Measurements from ENCODE around the gene CATSPER3. TPM values are rescaled to one million over a fixed set of nuclear protein-coding genes. Genes with fewer than 3 reads are reported as not detected.
A peak's percentile ranks its signal among the peaks of the same experiment; 100 is the strongest.

Gene CATSPER3
- total RNA-seq, 2 donors from 2014 or later: 0.52 TPM; not detected in 1

DNA sequence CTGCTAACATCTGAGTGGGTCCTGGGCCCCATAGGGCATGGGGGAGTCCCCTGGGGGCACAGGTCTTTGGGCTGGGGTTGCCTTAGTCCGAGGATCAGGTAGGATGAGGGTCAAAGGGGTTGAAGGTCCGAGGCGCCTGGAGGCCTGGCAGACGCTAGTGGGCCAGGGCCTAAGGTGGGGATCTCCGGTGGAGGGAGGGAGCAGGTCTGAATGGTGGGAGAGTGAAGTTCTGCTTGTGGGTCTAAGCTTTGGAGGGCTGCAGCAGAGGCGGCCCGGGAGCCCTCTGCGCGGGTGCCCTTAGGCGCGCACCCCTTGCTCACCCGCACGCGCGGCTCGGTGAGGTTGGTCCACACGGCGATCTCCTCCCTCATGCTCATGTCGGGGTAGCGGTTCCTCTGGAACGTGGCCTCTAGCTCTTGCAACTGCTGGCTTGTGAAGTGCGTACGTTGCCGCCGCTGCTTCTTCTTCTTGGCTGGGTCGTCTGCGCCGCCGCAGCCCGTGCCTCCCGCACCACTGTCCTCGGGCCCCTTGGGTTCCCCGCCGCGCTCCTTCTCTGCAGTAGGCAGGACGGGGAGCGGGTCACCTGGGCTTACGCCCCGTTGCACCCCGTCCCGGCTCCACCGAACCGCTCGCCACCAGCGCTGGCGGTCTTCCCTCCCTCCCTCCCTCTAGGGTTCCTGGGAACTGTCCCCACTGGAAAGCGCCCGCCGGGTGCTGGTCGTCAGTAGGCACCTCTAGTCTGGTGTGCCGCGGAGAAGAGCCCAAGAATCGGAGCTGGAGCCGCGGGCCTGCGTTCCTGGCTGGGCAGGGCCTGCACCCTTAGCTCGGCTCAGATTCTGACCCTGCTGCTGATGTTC is 63.5 kb downstream of the CATSPER3 start:
- Histone ChIP-seq H3K4me3 (peak overlapping the region in 1 of 2 donors; percentile 1), H3K27ac (no peak overlapping the region)

DNA sequence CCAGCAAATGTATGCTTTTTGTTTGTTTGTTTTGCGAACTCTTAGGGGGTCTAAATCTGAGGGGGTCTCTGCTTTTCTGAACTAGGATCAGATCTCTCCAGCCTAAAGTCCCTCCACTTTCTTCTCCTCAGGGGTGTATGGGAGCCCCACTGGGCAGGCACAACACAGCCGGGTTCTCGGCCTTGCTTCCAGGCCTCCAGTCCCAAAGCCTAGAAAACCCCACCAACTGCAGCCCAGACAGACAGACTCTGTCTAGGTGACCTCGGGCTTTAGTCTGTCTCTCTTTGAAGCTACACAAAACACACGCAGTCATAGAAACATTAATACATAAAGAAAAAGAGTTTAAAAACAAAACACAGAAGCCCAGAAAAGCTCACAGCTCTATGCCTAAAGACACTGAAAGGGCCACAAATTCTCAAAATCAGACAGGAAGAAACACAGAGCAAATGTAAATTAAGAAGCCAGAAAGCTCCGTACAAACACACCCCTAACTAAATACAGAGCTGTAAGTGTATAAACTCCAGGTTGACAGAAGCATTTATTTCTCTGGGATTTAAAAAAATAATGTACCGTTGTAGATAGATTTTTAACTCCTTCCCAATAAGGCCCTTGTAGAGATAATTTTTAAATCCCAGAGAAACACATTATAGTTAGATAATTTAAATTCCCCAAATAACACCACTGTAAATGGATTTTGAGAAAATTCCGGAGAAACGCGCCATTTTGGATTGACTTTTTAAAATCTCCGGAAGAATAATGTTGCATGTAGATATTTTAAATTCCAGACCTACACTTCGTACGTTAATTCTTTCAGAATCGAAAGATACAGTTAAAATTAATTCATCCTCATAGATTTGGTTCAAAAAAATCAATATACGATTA is 64.3 kb downstream of the CATSPER3 start:
- Histone ChIP-seq H3K4me1 (peaks cover 47% of the 10 kb centered on the region), H3K27me3 (peaks cover 0 to 66% of the 10 kb centered on the region in 2 donors), H3K9me3 (no peaks in the 10 kb centered on the region), H3K27ac (no peak overlapping the region), H3K4me3 (no peak overlapping the region), H3K36me3 (replicated peaks in 1 of 2; ENCODE audit: insufficient read depth in 1 of 2, low read depth in 2 of 2) (no peaks in the 10 kb centered on the region)
- 22 to 31% methylated on average over 15 of the region's 15 CpGs for WGBS, 2 donors
- ATAC-seq (no peak), DNase-seq (no peak)
- intact Hi-C loops (cut with DNase I): no loop called here
- TF ChIP-seq POLR2A (IDR thresholded peaks at IDR 0.05): no peak
- TF ChIP-seq, protein P1, sequence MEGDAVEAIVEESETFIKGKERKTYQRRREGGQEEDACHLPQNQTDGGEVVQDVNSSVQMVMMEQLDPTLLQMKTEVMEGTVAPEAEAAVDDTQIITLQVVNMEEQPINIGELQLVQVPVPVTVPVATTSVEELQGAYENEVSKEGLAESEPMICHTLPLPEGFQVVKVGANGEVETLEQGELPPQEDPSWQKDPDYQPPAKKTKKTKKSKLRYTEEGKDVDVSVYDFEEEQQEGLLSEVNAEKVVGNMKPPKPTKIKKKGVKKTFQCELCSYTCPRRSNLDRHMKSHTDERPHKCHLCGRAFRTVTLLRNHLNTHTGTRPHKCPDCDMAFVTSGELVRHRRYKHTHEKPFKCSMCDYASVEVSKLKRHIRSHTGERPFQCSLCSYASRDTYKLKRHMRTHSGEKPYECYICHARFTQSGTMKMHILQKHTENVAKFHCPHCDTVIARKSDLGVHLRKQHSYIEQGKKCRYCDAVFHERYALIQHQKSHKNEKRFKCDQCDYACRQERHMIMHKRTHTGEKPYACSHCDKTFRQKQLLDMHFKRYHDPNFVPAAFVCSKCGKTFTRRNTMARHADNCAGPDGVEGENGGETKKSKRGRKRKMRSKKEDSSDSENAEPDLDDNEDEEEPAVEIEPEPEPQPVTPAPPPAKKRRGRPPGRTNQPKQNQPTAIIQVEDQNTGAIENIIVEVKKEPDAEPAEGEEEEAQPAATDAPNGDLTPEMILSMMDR (IDR thresholded peaks at IDR 0.05): no peak

More for the DNA sequence above, 63.5 kb downstream of the CATSPER3 start:
- 11 to 15% methylated on average over 43 to 57 of the region's 57 CpGs for WGBS, 2 donors
- intact Hi-C loops (cut with DNase I): no loop called here
- no peaks in the 10 kb centered on the region for H3K9me3 ChIP-seq
- ATAC-seq (no peak), DNase-seq (no peak)
- peaks cover 0 to 66% of the 10 kb centered on the region in 2 donors for H3K27me3 ChIP-seq
- H3K36me3 ChIP-seq (replicated peaks in 1 of 2; ENCODE audit: insufficient read depth in 1 of 2, low read depth in 2 of 2): no peaks in the 10 kb centered on the region
- no peak for TF ChIP-seq POLR2A (IDR thresholded peaks at IDR 0.05)
- TF ChIP-seq, protein P1 (IDR thresholded peaks at IDR 0.05): no peak
- H3K4me1 ChIP-seq: peaks cover 47% of the 10 kb centered on the region

DNA sequence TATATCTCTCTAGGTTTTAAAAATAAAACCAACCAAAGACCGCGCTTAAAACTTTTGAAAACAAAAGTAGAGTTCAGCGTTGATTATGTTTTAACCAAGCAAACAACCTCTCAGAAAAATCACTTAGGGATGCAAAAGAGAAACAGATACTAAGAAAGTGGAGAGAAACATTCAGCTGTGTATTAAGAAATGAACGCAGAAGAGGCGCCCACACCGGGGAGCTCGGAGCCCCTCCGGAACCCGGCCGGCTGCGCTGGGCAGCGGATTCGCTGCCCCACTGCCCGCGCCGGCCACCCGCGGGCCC is 64.9 kb downstream of the CATSPER3 start:
- H3K4me3 ChIP-seq: no peak overlapping the region
- H3K36me3 ChIP-seq (replicated peaks in 1 of 2; ENCODE audit: insufficient read depth in 1 of 2, low read depth in 2 of 2): no peaks in the 10 kb centered on the region
- no peak overlapping the region for H3K27ac ChIP-seq
- H3K27me3 ChIP-seq: peaks cover 0 to 67% of the 10 kb centered on the region in 2 donors
- H3K4me1 ChIP-seq: peaks cover 47% of the 10 kb centered on the region
- intact Hi-C loops (cut with DNase I): no loop called here
- DNase-seq (no peak), ATAC-seq (no peak)
- TF ChIP-seq POLR2A (IDR thresholded peaks at IDR 0.05): no peak
- TF ChIP-seq, protein P1 (IDR thresholded peaks at IDR 0.05): no peak
- H3K9me3 ChIP-seq: no peaks in the 10 kb centered on the region
- 6 to 13% methylated on average over 18 of the region's 18 CpGs for WGBS, 2 donors

DNA sequence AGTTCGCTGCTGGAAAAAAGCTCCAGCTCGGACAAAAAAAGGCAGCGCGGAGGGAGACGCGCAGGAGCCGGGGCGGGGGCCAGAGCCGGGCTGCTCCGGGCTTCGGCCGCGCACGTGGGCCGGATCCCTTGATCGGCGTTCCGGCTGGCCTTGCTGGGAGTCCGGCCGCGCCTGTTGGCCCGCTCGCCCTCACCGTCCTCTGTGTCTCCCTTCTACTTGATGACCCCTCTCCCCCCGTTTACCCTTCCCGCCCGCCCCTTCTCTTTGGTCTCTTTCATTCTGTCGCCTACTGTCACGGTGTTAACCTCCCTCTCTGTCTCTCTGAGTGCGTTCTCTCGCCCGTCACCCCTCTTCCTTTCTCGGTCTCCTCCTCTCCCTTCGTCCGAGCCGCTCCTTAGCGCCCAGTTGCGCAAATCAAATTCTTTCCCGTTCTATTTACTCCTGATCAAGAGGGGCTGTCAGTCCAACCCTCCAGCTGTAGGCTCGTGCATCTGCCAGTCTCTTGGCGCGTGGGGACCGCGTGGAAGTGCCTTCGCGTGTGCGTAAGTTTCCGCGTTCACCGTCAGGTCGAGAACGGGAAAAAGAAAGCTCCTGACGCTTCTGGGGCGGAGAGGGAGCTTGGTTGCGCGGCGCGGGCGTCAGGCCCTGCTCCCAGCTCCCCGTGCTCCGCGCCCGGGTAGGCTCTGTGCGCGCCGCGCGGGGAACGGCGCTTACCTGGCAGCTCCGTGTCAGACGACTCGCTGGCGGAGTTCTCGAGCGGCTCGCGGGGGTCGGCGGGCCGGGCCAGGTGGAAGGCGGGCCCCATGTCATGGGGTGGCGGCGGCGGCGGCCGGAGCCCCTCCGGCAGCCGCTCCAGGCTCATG is 65.5 kb downstream of the CATSPER3 start:
- Histone ChIP-seq H3K9me3 (no peaks in the 10 kb centered on the region), H3K4me3 (peak overlapping the region in 1 of 2 donors; percentile 20), H3K27me3 (peaks cover 0 to 67% of the 10 kb centered on the region in 2 donors), H3K4me1 (peaks cover 44% of the 10 kb centered on the region), H3K27ac (no peak overlapping the region), H3K36me3 (replicated peaks in 1 of 2; ENCODE audit: insufficient read depth in 1 of 2, low read depth in 2 of 2) (no peaks in the 10 kb centered on the region)
- DNase-seq: peak in 1 of 4 donors; percentile 19
- TF ChIP-seq, protein P1 (IDR thresholded peaks at IDR 0.05): no peak
- no peak for TF ChIP-seq POLR2A (IDR thresholded peaks at IDR 0.05)
- 2 to 5% methylated on average over 41 to 88 of the region's 89 CpGs for WGBS, 2 donors
- no peak for ATAC-seq
- intact Hi-C loops (cut with DNase I): no loop called here
